Measurements from ENCODE around the gene ANHX.

Gene ANHX

DNA sequence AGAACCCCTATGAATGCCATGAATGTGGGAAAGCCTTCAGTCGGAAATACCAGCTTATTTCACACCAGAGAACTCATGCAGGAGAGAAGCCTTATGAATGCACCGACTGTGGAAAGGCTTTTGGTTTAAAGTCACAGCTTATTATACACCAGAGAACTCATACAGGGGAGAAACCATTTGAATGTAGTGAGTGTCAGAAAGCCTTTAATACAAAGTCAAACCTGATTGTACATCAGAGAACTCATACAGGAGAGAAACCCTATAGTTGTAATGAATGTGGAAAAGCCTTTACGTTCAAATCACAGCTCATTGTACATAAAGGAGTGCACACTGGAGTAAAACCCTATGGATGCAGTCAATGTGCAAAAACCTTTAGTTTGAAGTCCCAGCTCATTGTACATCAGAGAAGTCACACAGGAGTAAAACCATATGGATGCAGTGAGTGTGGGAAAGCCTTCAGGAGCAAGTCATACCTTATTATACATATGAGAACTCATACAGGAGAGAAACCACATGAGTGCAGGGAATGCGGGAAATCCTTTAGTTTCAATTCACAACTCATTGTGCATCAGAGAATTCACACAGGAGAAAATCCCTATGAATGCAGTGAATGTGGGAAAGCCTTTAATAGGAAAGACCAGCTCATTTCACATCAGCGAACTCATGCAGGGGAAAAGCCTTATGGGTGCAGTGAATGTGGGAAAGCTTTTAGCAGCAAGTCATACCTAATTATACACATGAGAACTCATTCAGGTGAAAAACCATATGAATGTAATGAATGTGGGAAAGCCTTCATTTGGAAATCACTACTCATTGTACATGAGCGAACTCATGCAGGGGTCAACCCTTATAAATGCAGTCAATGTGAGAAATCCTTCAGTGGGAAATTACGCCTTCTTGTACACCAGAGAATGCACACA is 32.1 kb downstream of the ANHX start:
- no peak for DNase-seq (ENCODE audit: low read depth in 1 of 2, low spot score in 1 of 2)

DNA sequence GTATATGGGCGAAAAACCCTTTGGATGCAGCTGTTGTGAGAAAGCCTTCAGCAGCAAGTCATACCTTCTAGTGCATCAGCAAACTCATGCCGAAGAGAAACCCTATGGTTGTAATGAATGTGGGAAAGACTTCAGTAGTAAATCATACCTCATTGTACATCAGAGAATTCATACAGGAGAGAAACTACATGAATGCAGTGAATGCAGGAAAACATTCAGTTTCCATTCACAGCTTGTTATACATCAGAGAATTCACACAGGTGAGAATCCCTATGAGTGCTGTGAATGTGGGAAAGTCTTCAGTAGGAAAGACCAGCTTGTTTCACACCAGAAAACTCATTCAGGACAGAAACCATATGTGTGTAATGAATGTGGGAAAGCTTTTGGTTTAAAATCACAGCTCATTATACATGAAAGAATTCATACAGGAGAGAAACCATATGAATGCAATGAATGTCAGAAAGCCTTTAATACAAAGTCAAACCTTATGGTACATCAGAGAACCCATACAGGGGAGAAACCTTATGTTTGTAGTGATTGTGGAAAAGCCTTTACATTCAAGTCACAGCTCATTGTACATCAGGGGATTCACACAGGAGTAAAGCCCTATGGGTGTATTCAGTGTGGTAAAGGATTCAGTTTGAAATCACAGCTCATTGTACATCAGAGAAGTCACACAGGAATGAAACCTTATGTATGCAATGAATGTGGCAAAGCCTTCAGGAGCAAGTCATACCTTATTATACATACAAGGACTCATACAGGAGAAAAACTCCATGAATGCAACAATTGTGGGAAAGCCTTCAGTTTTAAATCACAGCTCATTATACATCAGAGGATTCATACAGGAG is 33.0 kb downstream of the ANHX start:
- no peak for DNase-seq (ENCODE audit: low read depth in 1 of 2, low spot score in 1 of 2)

DNA sequence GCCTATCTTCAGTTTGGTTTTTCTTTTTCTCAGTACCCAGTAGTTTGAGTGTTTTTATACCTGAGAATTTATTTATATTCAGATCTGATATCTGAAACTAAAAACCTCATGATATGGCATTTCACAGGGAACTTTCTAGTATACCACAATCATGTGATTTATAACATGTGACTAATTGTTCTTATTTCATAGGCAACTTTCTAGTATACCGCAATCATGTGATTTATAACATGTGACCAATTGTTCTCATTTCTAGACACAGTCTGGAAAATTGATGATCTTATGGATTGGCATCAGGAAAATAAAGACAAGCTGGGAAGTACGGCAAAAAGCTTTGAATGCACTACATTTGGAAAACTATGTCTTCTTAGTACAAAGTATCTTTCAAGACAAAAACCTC is 33.8 kb downstream of the ANHX start:
- DNase-seq (ENCODE audit: low read depth in 1 of 2, low spot score in 1 of 2): no peak

DNA sequence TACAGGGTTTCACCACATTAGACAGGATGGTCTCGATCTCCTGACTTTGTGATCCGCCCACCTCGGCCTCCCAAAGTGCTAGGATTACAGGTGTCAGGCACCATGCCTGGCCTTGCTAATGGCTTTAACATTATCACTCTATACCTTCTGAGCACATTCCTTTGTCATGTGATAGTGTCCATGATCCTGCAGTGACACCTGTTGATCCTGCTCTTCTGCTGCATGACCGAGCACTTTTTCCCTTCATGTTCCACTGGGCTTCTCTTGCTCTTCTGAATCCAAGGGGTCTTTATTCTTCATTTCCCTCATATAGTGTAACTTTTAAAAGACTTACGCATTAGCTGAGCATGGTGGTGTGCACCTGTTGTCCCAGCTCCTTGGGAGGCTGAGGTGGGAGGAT is 42.8 kb downstream of the ANHX start:
- DNase-seq (ENCODE audit: low read depth in 1 of 2, low spot score in 1 of 2): no peak

DNA sequence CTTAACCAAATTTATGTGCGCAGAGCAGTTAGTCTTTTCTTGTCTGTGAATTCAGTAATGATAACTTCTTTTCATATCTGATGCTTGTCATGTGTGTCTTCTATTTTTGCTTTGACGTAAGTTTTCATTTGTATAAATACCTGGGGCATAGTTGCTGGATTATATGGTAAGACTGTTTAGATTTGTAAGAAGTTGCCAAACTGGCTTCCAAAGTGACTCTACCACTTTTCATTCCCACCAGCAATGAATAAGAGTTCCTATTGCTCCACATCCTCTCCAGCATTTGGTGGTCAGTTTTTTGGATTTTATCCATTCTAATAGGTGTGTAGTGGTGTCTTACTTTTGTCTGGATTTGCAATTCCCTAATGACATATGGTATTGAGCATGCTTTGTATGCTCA is 45.5 kb downstream of the ANHX start:
- no peak for DNase-seq (ENCODE audit: low read depth in 1 of 2, low spot score in 1 of 2)

DNA sequence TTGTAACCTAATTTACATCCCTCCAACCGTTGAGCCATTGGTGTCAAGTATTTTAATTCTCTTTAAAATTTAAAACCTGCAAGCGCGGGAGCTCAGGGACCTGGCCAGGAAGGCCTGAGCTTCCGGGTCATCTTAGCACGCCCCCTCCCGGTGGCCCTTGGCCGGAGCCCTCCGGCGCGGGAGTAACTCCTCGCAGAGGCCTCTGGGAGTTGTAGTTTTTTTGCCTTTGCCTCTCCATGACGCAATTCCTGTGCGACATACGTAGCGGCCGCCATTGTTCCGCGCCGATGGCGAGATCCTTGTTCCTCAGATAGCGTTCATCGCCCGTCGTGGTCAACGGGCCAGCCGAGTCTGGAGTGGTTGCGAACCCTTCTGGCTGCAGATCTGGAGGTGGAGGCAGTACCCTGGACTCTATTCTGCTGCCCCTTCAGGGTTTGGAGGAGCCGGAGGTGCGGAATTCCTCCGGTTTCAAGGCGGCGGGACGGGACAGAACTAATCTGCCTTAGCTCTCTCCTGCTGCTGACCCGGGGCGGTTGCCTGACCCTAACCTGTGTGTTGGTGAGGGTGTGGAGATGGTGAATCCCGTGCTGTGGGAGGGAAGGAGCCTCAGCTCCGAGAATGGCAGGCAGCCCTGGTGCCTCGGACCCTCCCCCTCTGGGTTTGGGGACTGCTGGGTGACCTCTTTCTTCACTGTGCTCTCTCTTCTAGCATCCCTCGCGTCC is 54.3 kb downstream of the ANHX start, which contains the start of gene ZNF268:
Gene ZNF268, plus strand, starts transcription at position 258 of the 722 bp plus-strand sequence. CDS start 503 bp downstream, outside the sequence.
- peak; percentile 67 to 76 for DNase-seq (ENCODE audit: low read depth in 1 of 2, low spot score in 1 of 2)

DNA sequence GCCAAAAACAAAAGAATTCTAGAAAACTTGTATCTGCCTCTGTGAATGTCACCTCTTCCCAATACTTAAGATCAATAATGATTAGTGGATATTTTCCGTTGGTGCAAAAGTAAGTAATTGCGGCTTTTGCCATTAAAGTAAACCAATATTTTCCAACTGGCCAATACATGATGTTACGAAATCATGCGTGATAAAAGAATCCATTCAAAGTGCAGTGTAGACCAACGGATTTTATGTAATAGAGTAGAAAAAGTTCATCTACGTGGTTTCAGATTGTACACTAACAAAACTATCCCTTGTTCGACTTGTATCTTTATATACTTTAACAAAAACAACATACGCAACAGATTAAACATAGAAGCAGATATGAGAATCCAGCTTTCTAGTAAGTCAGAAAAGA is 55.0 kb downstream of the ANHX start:
- no peak for DNase-seq (ENCODE audit: low read depth in 1 of 2, low spot score in 1 of 2)

DNA sequence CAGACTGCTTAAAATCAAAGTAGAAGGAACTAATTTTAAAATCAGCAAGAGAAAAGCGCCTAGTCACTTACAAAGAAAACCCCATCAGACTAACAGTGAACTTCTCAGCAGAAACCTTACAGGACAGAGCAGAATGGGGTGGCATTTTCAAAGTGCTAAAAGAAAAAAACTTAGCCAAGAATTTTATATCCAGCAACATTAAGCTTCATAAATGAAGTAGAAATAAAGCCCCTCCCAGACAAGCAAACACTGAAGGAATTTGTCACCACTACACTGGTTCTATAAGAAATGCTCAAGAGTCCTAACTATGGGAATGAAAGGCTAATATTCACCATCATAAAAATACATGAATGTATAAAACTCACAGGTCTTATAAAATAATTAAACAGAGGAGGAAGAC is 60.8 kb downstream of the ANHX start:
- DNase-seq (ENCODE audit: low read depth in 1 of 2, low spot score in 1 of 2): no peak

DNA sequence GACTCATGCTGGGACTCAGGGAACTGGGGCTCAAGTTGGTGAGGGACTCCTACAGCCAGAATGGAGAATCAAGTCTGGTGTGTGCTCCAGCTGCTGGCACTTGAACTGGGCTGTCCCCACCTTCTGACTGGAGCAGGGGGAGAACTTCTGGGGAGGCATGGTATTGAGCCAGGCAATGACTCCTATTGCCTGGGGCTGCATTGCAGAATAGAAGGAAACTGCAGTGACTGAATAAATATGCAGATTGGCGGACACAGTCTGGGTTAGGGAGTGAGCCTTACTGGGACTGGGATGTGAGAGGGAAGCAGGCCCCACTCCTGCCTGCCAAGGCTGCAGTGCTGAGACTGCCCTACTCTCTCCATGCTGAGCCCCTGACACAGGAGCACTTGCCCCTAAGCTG is 63.2 kb downstream of the ANHX start:
- DNase-seq (ENCODE audit: low read depth in 1 of 2, low spot score in 1 of 2): no peak

All from stimulated activated CD4-positive, alpha-beta T cell treated with anti-CD3 and anti-CD28 coated beads, Interleukin-15, amount 100 ng/mL, for 1 hour (primary cell).